HCT116 (cell line): ENCODE results near the gene TMEM147. TPM values are rescaled to one million over a fixed set of nuclear protein-coding genes. Genes with fewer than 3 reads are reported as not detected.

Experiments
- ATAC-seq: fragments of 200-7000 bp; cut with Tn5 transposase; 2 replicates; pipeline ENCODE4 v1.9.1; 2020; ENCODE audit warnings: mild to moderate bottlenecking, moderate library complexity
- BruUV-seq: library from RNA; stranded (reverse); fragments of 400-500 nt; replicated peaks from 2 replicates; lab custom pipeline; 2021; lab: Mats Ljungman, UMichigan
- CTCF ChIA-PET: fragments of 300-600 bp; sonication (Branson Sonifier 250); formaldehyde crosslinking; loops from one replicate; lab custom pipeline; 2021; ENCODE audit warnings: antibody characterized with exemption; lab: Charles Lee
- POLR2A ChIA-PET: fragments of 300-600, 350-600 bp; sonication (Branson Sonifier 250); formaldehyde crosslinking; loops from one replicate; lab custom pipeline; 2021; ENCODE audit warnings: antibody characterized with exemption; lab: Charles Lee
- RAD21 ChIA-PET, 2 experiments: fragments of 300-600 bp; sonication (Branson Sonifier 250); formaldehyde crosslinking; loops; one replicate each; lab custom pipeline; 2023; ENCODE audit warnings: low total read pairs in 2 of 2; ENCODE audit not compliant: uncharacterized antibody in 2 of 2, unreplicated experiment in 2 of 2, low non-redundant PET in 1 of 2; lab: Charles Lee
- DNase-seq: peaks from one replicate; pipeline ENCODE4 v3.0.0-alpha.2; 2010; ENCODE audit warnings: low read depth, low spot score
- H2AFZ ChIP-seq: fragments of 200-600 bp; shearing (Covaris generic), sonication (generic); 2 replicates; pipeline ENCODE4 v1.6.1; 2017; ENCODE audit warnings: low read depth, mixed run types, mixed read lengths, antibody characterized with exemption, low read length; ENCODE audit not compliant: poor library complexity, severe bottlenecking
- H3K27ac ChIP-seq: 2 replicates; pipeline ENCODE4 v1.5.1; 2012; ENCODE audit warnings: low read depth, low read length
- H3K27me3 ChIP-seq: fragments of 200-600 bp; sonication (generic); 2 replicates; pipeline ENCODE4 v1.6.1; 2016; ENCODE audit warnings: mixed run types, low read length, mixed read lengths; ENCODE audit not compliant: insufficient read depth
- H3K36me3 ChIP-seq, 2 experiments: fragments of 200-500 bp in 1 of 2; fragments of 200-600 bp in 1 of 2; sonication (Bioruptor generic) in 1 of 2; sonication (generic) in 1 of 2; 2 replicates each; pipeline versions ENCODE4 v1.5.1 to v1.6.1; 2014 to 2016; ENCODE audit warnings: low read length in 2 of 2, inconsistent platforms in 1 of 2, mixed read lengths in 1 of 2, mixed run types in 1 of 2; ENCODE audit not compliant: insufficient read depth in 2 of 2, control insufficient read depth in 1 of 2
- H3K4me1 ChIP-seq, 2 experiments: fragments of 200-600 bp in 1 of 2; sonication (generic) in 1 of 2; 2 replicates each; pipeline versions ENCODE4 v1.5.1 to v1.6.1; 2012 to 2017; ENCODE audit warnings: low read length in 2 of 2, inconsistent platforms in 1 of 2, mild to moderate bottlenecking in 1 of 2, mixed read lengths in 1 of 2, mixed run types in 1 of 2, moderate library complexity in 1 of 2; ENCODE audit not compliant: insufficient read depth in 2 of 2, control insufficient read depth in 1 of 2
- H3K4me2 ChIP-seq: fragments of 200-600 bp; sonication (generic); 2 replicates; pipeline ENCODE4 v1.6.1; 2017; ENCODE audit warnings: mixed run types, low read length, mixed read lengths
- H3K4me3 ChIP-seq, 2 experiments: fragments of 200-600 bp in 1 of 2; sonication (generic) in 1 of 2; replicated peaks in 1 of 2; 2 replicates each; pipeline ENCODE4 v1.5.1; 2011 to 2016; ENCODE audit warnings: low read length in 2 of 2, control low read depth in 1 of 2, low read depth in 1 of 2, mild to moderate bottlenecking in 1 of 2, mixed read lengths in 1 of 2, mixed run types in 1 of 2
- H3K79me2 ChIP-seq: fragments of 200-600 bp; sonication (generic); 2 replicates; pipeline ENCODE4 v1.6.1; 2017; ENCODE audit warnings: mild to moderate bottlenecking, mixed run types, low read length, moderate library complexity, mixed read lengths; ENCODE audit not compliant: insufficient read depth
- H3K9ac ChIP-seq: fragments of 200-600 bp; sonication (generic); 2 replicates; pipeline ENCODE4 v1.6.1; 2016; ENCODE audit warnings: low read length, mixed read lengths
- H3K9me2 ChIP-seq: fragments of 200-600 bp; sonication (generic), shearing (Covaris generic); 2 replicates; pipeline ENCODE4 v1.6.1; 2017; ENCODE audit warnings: mixed run types, mild to moderate bottlenecking, moderate library complexity; ENCODE audit not compliant: insufficient read depth
- H3K9me3 ChIP-seq, 2 experiments: fragments of 200-500 bp in 1 of 2; fragments of 200-600 bp in 1 of 2; sonication (Bioruptor generic) in 1 of 2; sonication (generic) in 1 of 2; 2 replicates each; pipeline ENCODE4 v1.6.1; 2014 to 2017; ENCODE audit warnings: low read length in 2 of 2, mixed read lengths in 2 of 2, inconsistent platforms in 1 of 2, low read depth in 1 of 2, mild to moderate bottlenecking in 1 of 2, mixed run types in 1 of 2, moderate library complexity in 1 of 2; ENCODE audit not compliant: control insufficient read depth in 1 of 2, insufficient read depth in 1 of 2
- H4K20me1 ChIP-seq: fragments of 200-600 bp; sonication (generic), shearing (Covaris generic); 2 replicates; pipeline ENCODE4 v1.6.1; 2017; ENCODE audit warnings: mixed run types, mild to moderate bottlenecking, moderate library complexity; ENCODE audit not compliant: insufficient read depth
- CBX3 ChIP-seq: IDR thresholded peaks from 2 replicates; pipeline ENCODE4 v1.6.1; 2012; ENCODE audit warnings: low read depth
- CEBPB ChIP-seq: IDR thresholded peaks from 2 replicates; pipeline ENCODE4 v1.6.1; 2012; ENCODE audit warnings: low read depth
- ELF1 ChIP-seq: IDR thresholded peaks from 2 replicates; pipeline ENCODE4 v1.6.1; 2012; ENCODE audit warnings: low read depth, borderline replicate concordance
- EZH2 ChIP-seq: fragments of 200-600 bp; sonication (generic); IDR thresholded peaks from 2 replicates; pipeline ENCODE4 v1.6.1; 2017; ENCODE audit warnings: antibody characterized with exemption, mixed run types
- EZH2phosphoT487 ChIP-seq: fragments of 200-600 bp; IDR thresholded peaks from 2 replicates; pipeline ENCODE4 v1.6.1; 2018; ENCODE audit warnings: antibody characterized with exemption, borderline replicate concordance
- FOSL1 ChIP-seq: IDR thresholded peaks from 2 replicates; pipeline ENCODE4 v1.6.1; 2012; ENCODE audit warnings: low read depth
- JUND ChIP-seq: IDR thresholded peaks from 2 replicates; pipeline ENCODE4 v1.6.1; 2012
- POLR2A ChIP-seq: IDR thresholded peaks from 2 replicates; pipeline ENCODE4 v1.7.0; 2011; ENCODE audit warnings: borderline replicate concordance; ENCODE audit not compliant: insufficient read depth, insufficient read length; ENCODE audit errors: extremely low read depth
- POLR2AphosphoS5 ChIP-seq: IDR thresholded peaks from 2 replicates; pipeline ENCODE4 v1.6.1; 2011; ENCODE audit warnings: mild to moderate bottlenecking, low read depth, low read length, moderate library complexity
- RAD21 ChIP-seq: IDR thresholded peaks from 2 replicates; pipeline ENCODE4 v1.6.1; 2012; ENCODE audit warnings: low read depth, mild to moderate bottlenecking
- SIN3A ChIP-seq: IDR thresholded peaks from 2 replicates; pipeline ENCODE4 v1.6.1; 2012; ENCODE audit warnings: low read depth
- SP1 ChIP-seq: IDR thresholded peaks from 2 replicates; pipeline ENCODE4 v1.6.1; 2012; ENCODE audit warnings: low read depth
- SRF ChIP-seq: IDR thresholded peaks from 2 replicates; pipeline ENCODE4 v1.6.1; 2012; ENCODE audit warnings: low read depth
- TCF7L2 ChIP-seq: IDR thresholded peaks from 2 replicates; pipeline ENCODE4 v1.7.0; 2011; ENCODE audit warnings: borderline replicate concordance, inconsistent platforms; ENCODE audit not compliant: insufficient read depth, insufficient read length; ENCODE audit errors: extremely low read depth
- intact Hi-C: fragments of 100-400 bp; cut with micrococcal nuclease; formaldehyde crosslinking; loops from 2 replicates; pipeline ENCODE4 v1.10.0; 2022
- total RNA-seq: library from RNA; stranded (reverse); gene quantifications from one replicate; pipeline ENCODE4 v1.2.1, GENCODE V29; 2021; ENCODE audit not compliant: unreplicated experiment
- TF ChIP-seq, protein P1 (sequence below), 3 experiments: fragments of 200-600 bp in 1 of 3; sonication (generic) in 1 of 3; IDR thresholded peaks in 2 of 3; conservative IDR thresholded peaks in 1 of 3; 2 replicates each; pipeline ENCODE4 v1.5.1; 2012 to 2017; ENCODE audit warnings: low read depth in 2 of 3, low read length in 2 of 3, antibody characterized with exemption in 1 of 3, borderline replicate concordance in 1 of 3, control low read depth in 1 of 3, mild to moderate bottlenecking in 1 of 3, mixed read lengths in 1 of 3, mixed run types in 1 of 3, moderate library complexity in 1 of 3; ENCODE audit not compliant: insufficient read depth in 1 of 3
- TF ChIP-seq, protein P2 (sequence below): IDR thresholded peaks from 2 replicates; pipeline ENCODE4 v1.6.1; 2012; ENCODE audit warnings: low read depth
- TF ChIP-seq, protein P3 (sequence below): IDR thresholded peaks from 2 replicates; pipeline ENCODE4 v1.6.1; 2012
- TF ChIP-seq, protein P4 (sequence below): IDR thresholded peaks from 2 replicates; pipeline ENCODE4 v1.6.1; 2011; ENCODE audit warnings: mild to moderate bottlenecking, low read length, moderate library complexity; ENCODE audit not compliant: insufficient replicate concordance; ENCODE audit errors: extremely low read depth
- TF ChIP-seq, protein P5 (sequence below): IDR thresholded peaks from 2 replicates; pipeline ENCODE4 v1.6.1; 2012

TMEM147 gene
- total RNA-seq, 1 experiment from 2014 or later, result 128 TPM

DNA sequence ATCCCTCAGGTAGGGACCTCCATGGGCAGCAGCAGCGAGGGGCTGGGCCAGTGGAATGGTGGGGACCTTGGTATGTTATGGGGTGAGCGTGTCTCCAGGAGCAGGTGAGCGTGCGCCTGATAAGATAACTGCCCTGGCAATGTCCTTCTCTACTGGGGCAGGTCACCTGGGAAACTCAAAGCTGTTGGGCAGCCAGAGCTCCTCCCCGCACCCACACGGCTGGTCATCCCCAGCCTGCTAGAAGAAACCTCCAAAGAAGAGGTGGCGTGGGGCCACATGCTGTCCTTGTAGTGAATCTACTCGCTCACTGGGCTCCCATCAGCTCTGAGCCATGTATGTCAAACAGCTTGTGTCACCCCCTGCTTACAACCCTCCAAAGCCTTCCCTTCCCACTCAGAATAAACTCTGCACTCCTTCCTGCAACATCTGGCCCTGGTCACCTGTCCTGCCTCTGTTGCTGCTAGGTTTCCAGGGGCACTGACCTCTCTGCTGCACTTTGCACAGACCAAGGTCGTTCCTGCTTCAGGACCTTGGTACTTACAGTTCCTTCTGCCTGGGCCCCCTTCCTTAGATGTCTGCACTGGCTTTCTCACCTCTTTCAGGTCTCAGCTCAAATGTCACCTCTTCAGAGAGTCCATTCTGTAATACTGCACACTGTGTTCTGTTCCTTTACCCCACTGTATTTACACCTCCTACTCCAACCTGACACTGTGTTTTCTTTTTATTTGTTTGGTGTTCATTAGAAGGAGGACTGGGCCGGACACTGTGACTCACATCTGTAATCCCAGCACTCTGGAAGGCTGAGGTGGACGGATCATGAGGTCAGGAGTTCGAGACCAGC is 19.8 kb downstream of the TMEM147 start:
- Histone ChIP-seq H3K27ac (no peak overlapping the region), H3K9me3 (no peaks in the 10 kb centered on the region), H3K27me3 (no peaks in the 10 kb centered on the region), H4K20me1 (no peaks in the 10 kb centered on the region), H3K4me1 (no peaks in the 10 kb centered on the region), H3K9ac (no peak overlapping the region), H3K36me3 (no peaks in the 10 kb centered on the region), H3K79me2 (no peaks in the 10 kb centered on the region), H3K4me2 (no peak overlapping the region), H2AFZ (no peak overlapping the region), H3K9me2 (no peaks in the 10 kb centered on the region), H3K4me3 (no peak overlapping the region)
- no peak for DNase-seq
- BruUV-seq, result no TSS peak
- intact Hi-C loops, result no loop called here
- ChIA-PET RAD21 (no interaction called here), POLR2A (no interaction called here), CTCF (no interaction called here)
- ATAC-seq, result no peak
- TF ChIP-seq RAD21 (no peak), CBX3 (no peak), FOSL1 (no peak), EZH2 (no peak), SIN3A (no peak), TCF7L2 (no peak), POLR2AphosphoS5 (no peak), SRF (no peak), SP1 (no peak), POLR2A (no peak), JUND (no peak), CEBPB (no peak), EZH2phosphoT487 (no peak), ELF1 (no peak)
- TF ChIP-seq, protein P1, sequence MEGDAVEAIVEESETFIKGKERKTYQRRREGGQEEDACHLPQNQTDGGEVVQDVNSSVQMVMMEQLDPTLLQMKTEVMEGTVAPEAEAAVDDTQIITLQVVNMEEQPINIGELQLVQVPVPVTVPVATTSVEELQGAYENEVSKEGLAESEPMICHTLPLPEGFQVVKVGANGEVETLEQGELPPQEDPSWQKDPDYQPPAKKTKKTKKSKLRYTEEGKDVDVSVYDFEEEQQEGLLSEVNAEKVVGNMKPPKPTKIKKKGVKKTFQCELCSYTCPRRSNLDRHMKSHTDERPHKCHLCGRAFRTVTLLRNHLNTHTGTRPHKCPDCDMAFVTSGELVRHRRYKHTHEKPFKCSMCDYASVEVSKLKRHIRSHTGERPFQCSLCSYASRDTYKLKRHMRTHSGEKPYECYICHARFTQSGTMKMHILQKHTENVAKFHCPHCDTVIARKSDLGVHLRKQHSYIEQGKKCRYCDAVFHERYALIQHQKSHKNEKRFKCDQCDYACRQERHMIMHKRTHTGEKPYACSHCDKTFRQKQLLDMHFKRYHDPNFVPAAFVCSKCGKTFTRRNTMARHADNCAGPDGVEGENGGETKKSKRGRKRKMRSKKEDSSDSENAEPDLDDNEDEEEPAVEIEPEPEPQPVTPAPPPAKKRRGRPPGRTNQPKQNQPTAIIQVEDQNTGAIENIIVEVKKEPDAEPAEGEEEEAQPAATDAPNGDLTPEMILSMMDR (IDR thresholded peaks at IDR 0.05 in 2 of 3, conservative IDR thresholded peaks at IDR 0.05 in 1 of 3; ENCODE audit: borderline replicate concordance in 1 of 3, insufficient read depth in 1 of 3, low read depth in 2 of 3, low read length in 2 of 3), result no peak
- TF ChIP-seq, protein P2, sequence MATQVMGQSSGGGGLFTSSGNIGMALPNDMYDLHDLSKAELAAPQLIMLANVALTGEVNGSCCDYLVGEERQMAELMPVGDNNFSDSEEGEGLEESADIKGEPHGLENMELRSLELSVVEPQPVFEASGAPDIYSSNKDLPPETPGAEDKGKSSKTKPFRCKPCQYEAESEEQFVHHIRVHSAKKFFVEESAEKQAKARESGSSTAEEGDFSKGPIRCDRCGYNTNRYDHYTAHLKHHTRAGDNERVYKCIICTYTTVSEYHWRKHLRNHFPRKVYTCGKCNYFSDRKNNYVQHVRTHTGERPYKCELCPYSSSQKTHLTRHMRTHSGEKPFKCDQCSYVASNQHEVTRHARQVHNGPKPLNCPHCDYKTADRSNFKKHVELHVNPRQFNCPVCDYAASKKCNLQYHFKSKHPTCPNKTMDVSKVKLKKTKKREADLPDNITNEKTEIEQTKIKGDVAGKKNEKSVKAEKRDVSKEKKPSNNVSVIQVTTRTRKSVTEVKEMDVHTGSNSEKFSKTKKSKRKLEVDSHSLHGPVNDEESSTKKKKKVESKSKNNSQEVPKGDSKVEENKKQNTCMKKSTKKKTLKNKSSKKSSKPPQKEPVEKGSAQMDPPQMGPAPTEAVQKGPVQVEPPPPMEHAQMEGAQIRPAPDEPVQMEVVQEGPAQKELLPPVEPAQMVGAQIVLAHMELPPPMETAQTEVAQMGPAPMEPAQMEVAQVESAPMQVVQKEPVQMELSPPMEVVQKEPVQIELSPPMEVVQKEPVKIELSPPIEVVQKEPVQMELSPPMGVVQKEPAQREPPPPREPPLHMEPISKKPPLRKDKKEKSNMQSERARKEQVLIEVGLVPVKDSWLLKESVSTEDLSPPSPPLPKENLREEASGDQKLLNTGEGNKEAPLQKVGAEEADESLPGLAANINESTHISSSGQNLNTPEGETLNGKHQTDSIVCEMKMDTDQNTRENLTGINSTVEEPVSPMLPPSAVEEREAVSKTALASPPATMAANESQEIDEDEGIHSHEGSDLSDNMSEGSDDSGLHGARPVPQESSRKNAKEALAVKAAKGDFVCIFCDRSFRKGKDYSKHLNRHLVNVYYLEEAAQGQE, result no peak
- TF ChIP-seq, protein P3, sequence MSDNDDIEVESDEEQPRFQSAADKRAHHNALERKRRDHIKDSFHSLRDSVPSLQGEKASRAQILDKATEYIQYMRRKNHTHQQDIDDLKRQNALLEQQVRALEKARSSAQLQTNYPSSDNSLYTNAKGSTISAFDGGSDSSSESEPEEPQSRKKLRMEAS, result no peak
- TF ChIP-seq, protein P4, sequence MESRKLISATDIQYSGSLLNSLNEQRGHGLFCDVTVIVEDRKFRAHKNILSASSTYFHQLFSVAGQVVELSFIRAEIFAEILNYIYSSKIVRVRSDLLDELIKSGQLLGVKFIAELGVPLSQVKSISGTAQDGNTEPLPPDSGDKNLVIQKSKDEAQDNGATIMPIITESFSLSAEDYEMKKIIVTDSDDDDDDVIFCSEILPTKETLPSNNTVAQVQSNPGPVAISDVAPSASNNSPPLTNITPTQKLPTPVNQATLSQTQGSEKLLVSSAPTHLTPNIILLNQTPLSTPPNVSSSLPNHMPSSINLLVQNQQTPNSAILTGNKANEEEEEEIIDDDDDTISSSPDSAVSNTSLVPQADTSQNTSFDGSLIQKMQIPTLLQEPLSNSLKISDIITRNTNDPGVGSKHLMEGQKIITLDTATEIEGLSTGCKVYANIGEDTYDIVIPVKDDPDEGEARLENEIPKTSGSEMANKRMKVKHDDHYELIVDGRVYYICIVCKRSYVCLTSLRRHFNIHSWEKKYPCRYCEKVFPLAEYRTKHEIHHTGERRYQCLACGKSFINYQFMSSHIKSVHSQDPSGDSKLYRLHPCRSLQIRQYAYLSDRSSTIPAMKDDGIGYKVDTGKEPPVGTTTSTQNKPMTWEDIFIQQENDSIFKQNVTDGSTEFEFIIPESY, result no peak
- TF ChIP-seq, protein P5, sequence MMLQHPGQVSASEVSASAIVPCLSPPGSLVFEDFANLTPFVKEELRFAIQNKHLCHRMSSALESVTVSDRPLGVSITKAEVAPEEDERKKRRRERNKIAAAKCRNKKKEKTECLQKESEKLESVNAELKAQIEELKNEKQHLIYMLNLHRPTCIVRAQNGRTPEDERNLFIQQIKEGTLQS, result no peak
